ENCODE data around the gene DGKG.

The DGKG gene

GRCh38 chr3:186209810-186210752 is 152.0 kb downstream of the DGKG start:
- DNase-seq (ENCODE audit: low read depth), result peak; percentile 40

DNA sequence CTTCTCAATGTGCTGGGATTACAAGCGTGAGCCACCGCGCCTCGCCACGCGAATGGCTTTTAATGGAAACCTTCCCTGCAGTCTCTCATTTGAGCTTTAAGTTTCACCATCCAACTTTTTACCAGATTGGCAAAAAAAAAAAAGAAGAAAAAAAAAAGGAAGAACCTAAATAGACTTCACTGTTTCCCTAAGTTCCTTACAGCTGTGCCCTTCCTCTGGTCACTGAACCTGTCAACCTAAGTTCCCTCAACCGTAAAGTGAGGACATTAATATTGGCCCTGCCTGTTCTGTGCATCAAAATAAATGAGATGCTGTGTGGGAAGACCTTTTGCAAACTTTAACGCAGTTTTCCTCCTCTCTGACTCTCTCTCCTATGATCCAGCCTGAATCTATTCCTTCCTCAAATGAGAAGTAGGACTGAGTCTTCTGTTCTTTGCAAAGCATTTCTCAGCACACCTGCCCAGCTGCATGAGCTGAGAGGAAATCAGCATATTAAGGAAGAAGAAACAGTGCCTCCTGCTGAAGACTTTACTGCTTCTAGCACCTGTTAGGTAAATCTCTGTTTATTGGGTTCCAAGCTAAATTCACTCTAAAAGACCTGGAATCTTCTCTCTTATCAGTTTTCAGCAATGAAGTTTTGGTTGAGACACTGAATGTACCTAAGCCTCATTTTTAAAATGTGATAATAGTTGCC is 153.6 kb downstream of the DGKG start:
- DNase-seq (ENCODE audit: low read depth), result no peak

GRCh38 chr3:186207515-186207914 is 154.5 kb downstream of the DGKG start:
- no peak for DNase-seq (ENCODE audit: low read depth)

DNA sequence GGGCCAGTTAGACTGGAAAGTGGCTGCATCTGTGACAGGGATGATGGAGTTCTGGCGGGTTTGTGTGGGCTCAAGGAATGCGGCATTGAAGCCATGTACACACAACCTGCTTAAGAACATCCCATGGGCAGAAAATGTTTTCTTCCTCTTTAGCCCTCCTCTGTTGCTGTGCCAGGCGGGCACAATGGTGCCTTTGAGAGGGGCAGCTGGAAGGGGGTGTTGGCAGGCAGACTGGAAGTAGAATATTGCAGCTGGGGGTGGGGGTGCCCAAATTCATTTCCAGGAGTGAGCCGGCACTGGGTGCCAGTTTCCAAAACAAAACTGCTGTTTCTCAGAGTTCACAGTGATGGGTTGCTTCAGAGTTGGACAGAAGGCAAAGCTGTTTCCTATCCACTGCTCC is 161.3 kb downstream of the DGKG start:
- DNase-seq (ENCODE audit: low read depth), result no peak

- DNase-seq (ENCODE audit: low read depth), result no peak
Measured at GRCh38 chr3:186198442-186198841, 163.6 kb downstream of the DGKG start.

DNA sequence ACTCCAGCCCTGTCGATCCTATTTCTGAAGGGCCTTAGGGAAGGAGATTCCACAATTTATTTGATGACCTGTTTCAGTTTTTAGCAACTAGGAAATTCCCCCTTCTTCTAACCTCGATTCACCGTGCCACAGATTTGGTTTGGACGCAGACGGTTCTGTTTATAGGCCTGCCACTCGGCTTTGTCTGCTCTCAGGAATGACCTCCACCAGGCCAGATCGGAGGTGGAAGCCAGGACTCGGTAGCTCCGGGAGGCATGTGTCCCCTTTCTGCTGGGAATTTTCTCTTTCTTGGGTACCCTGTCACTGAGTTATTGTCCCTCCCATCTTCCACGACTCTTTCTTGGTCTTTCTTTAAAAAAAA is 167.6 kb downstream of the DGKG start:
- no peak for DNase-seq (ENCODE audit: low read depth)

DNA sequence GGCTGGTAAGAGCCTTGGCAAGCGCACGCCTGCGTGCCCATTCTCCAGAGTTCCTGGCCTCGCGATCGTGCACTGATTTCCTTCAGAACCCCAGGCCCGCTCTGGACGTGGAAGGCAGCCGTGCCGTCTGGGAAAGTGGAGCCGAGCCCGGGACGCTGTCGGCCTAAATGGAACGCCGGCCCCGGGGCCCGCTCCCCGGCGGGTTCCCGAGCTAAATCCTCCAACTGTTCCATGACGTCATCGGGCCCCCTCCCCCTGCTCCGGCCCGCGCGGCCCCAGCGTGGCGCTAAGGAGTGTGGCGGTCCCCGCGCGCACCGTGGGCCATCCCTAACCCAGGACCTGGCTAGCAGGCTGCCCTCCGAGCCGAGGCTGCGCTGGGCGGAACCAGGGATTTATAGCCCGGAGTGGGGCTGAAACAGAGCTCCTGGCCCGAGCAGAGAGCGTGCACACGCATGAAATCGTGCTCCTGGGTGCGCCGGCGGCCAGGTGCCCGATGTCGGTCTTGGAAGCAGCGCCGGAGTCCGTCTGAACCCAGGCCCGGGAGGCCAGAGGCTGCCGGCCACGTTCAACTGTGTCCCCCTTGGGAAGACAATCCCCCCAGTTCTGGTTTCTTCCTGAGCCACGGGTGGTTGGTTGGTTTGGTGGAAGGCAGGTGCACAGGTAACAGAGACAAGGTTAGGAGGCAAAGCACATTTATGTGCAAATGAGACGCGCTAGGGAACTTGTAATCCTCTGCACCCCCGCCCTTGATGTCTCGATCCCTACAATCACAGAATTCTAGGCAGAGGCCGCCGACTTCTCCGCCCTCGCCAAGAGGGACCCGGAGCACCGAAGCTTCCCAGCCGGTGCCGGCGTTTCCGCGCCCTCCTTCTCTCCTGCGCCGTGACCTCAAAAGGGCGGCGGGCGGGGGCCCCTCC is 168.2 kb downstream of the DGKG start:
- DNase-seq (ENCODE audit: low read depth), result no peak

DNA sequence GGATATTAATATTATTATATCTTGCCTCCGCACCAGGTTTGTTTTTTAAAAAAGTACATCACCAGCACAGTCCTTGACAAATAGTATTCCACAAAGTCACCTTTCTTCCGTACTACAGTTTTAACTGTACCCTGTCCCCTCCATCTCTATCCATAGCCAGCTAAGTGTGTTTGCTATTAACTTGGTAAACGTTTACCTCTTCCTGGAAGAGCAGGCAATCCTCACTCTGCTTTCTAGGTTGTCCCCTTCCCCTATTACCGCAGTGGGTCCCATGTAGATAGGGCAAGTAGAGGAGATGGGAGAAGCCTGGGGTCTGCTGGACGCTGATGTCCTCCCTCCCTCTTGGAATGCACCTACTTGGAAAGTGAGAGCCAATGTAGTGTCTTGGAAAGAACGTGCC is 169.2 kb downstream of the DGKG start:
- no peak for DNase-seq (ENCODE audit: low read depth)

DNA sequence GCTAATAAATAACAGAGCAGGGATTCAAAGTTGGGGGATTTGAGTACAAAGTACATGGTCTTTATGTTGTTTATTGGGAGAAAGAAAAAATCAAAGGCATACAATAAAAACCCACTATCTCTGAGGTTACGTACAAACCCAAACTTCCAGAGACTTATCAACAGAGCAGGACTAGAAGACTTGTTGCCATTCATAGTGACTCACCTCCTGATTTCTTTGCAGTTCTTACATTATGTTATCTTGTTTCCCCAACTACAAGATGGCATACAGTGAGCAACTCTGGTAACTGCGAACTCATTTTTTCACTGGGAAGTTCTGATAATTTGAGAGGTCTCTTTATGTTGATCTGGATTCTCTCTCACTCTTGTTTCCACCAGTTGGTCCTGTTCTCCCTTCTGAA is 172.5 kb downstream of the DGKG start:
- no peak for DNase-seq (ENCODE audit: low read depth)

- DNase-seq (ENCODE audit: low read depth), result no peak
Measured at GRCh38 chr3:186187401-186188275, 174.4 kb downstream of the DGKG start.

DNA sequence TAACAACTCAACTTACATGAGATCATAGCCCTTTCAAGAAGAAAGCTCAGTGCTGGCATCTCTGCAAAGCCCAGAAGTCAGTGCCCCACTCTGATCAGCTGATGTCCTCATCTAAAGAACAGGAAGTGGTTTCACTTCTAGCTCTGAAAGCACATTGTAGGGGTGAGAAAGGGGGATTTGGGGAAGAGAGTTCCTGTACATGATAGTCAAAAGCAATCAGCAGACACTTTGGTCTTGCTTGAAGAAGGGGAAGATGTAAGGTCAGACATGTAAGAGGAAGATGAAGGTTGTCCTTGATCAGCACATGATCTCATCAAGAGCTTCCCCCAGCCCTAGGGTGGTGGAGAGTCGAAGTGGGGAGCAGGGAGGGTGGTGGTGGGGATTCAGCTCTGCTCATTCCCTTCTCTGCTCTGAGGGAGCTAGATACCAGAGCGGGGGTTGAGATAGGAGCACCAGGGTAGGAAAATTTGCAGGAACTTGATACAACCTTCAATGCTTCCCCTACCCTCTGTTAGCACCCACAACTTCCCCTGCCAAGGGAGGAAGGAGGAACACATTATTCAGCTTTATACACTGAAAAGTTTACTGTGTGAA is 176.7 kb downstream of the DGKG start:
- no peak for DNase-seq (ENCODE audit: low read depth)

DNA sequence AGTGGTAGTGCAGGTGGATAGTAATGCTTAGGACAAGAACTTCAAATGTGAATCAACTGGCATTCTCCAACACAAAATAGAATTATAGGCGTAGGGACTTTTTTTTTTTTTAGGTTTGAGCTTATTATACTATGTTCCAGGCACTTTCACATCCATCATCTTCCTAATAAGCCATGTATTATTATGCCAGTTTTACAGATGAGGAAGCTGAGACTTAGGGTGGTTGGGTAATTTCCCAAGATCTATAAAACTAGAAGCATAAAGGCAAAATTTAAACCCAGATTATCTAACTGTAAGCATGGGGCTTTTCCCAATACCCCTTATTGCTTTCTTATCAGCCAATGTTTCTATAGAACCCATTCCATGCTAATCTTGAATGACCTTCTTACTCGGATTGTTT is 178.0 kb downstream of the DGKG start:
- no peak for DNase-seq (ENCODE audit: low read depth)

DNA sequence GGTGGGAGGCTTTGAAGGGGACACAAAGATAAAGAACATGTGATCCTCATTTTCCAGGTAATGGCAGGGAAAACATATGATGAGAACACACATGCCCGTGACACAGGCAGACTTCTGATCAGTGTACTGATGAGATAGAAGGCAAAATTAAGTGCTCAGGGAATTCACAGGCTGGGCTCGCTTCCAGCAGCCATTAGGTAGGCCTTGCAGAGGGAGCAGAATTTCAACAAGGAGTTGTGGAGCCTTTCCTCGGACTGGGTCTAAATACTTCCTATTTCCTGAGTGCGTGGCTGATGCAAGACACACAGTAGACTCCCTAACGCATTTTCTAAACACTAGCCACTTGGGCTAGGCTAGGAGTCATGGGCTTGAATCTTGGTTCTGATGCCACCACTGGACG is 179.2 kb downstream of the DGKG start:
- no peak for DNase-seq (ENCODE audit: low read depth)

GRCh38 chr3:186181901-186182300 is 180.1 kb downstream of the DGKG start:
- no peak for DNase-seq (ENCODE audit: low read depth)

- DNase-seq (ENCODE audit: low read depth), result no peak
Measured at GRCh38 chr3:186180891-186181481, 181.0 kb downstream of the DGKG start.

DNA sequence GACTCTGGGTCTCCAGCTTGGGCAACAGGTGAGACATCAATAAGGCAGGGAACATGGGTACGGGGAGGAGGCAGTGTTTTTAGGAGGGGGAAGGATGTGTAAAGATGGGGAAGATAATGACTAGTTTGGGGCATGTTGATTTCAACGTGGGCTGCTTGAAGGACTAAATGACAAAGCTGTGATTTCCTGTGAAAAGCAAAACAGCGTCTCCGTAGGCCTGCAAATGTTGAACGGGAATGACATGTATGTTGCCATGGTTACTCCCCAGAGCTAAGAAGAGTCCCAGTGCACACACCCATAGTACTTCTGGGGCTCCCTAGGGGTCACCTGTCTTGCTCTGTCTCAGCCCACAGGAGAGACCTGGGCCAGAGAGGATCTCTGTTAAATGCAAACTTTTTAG is 181.9 kb downstream of the DGKG start:
- DNase-seq (ENCODE audit: low read depth), result no peak

DNA sequence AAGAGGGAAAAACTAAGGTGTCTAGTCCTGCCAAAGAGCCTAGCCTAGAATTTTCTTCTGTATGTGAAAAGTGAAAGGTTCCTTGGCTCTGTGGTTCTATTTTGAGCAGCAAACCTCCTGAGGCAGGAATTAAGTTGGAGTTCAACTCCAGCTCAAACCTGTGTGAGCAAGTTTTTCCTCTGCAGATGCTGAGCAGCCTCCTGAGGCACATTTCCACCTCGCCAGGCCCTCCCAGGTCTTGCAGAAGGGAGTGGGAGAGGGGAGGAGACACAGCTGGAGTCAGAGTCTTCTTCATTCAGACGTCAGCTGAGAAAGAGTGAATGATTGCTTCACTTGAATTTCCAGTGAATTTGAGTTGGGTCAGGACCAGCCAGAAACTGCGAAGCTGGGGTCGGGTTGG is 183.6 kb downstream of the DGKG start:
- no peak for DNase-seq (ENCODE audit: low read depth)

DNA sequence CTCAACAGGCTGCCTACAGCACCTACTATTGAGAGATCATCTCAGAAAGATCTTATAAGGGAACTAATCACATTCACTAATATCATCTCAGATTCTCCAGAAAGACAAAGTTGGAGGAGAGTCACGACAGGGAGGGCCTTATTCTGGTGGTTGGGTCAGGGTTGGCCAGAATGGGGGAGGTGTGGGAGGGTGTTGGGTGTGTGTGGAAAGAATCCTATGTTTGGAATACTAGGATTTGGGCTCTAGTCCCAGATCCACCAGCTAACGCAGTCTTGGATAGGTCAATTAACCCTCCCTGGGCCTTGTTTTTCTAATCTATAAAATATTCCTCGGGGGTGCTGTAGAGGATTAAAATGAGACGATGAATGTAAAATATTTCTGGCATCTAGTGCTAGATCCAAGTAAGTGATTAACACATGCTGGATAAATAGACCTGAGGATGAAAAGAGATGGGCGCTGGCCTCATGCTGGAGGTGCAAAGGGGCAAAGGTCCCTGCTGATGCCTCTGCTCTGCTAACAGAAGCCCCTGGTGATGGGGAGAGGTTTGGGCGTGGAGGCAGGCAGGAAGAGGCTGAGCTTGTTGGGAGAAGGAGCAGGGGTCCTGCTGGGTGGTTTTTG is 185.6 kb downstream of the DGKG start:
- no peak for DNase-seq (ENCODE audit: low read depth)

GRCh38 chr3:186173224-186173815 is 188.7 kb downstream of the DGKG start:
- no peak for DNase-seq (ENCODE audit: low read depth)

DNA sequence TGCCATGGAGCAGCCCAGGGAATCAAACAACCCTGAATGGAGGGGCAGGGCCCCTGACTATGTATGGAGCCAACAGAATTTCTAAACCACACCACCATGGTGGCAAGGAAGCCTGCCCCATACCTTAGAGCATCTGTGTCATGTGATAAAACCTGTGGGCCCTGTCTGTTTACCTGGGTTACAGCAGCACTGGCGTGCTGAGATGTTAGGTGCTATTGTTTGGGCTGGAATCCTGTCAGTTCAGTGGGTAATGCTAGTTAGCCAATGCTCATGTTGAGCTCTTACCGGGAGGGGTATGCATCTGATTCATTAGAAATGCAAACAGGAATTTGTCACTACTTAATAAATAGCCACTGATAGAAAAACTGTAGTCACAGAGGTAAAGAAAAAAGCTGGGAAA is 189.7 kb downstream of the DGKG start:
- no peak for DNase-seq (ENCODE audit: low read depth)
